ENCODE data around the gene MTERF4.

DNA sequence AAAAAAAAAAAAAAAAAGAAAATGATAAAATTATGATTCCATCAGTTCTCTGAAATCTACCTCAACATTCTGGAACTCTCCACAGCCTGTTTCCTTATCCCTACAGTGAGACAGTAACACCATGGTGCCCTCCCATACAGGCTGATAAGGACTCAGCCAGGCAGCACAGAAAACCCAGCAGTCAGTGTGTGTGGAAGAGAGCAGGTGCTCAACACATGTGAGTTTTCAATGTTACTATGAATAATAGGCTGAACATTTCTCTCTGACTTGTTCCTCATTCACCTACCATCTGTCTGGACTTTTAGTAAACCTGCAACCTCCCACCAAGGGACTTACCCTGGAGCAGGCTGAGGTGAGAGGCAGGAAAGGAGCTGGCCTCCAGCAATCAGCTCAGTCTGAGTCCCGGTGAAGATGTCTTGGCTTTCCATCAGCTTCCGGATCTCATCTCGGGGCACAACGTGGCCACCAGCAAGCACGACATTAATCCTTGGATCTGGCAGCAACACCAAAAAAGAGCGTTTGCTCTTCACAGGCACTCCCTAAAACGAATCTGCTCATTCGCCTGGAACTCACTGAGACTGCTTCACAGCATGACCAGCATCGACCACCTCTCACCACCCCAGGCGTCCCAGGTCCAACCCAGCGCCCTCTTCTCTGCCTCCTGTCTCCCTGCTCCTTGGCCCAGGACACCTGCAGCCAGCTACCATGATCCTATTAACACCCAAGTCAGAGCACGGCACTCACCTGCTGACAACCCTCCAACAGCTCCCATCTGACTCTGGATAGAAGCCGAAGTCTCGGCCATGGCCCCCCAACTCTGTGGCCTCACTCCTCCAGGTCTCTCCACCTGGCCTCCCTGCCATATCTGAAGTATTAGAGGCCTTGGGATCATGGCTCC, 30.7 kb upstream of the MTERF4 start:
- TF ChIP-seq POLR2A (IDR thresholded peaks at IDR 0.05), result no peak
- TF ChIP-seq, protein P1, sequence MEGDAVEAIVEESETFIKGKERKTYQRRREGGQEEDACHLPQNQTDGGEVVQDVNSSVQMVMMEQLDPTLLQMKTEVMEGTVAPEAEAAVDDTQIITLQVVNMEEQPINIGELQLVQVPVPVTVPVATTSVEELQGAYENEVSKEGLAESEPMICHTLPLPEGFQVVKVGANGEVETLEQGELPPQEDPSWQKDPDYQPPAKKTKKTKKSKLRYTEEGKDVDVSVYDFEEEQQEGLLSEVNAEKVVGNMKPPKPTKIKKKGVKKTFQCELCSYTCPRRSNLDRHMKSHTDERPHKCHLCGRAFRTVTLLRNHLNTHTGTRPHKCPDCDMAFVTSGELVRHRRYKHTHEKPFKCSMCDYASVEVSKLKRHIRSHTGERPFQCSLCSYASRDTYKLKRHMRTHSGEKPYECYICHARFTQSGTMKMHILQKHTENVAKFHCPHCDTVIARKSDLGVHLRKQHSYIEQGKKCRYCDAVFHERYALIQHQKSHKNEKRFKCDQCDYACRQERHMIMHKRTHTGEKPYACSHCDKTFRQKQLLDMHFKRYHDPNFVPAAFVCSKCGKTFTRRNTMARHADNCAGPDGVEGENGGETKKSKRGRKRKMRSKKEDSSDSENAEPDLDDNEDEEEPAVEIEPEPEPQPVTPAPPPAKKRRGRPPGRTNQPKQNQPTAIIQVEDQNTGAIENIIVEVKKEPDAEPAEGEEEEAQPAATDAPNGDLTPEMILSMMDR (IDR thresholded peaks at IDR 0.05), result no peak
- TF ChIP-seq EP300 (IDR thresholded peaks at IDR 0.05), result no peak
